ENCODE data around the gene ARHGEF4. TPM values are rescaled to one million over a fixed set of nuclear protein-coding genes. Genes with fewer than 3 reads are reported as not detected.

ARHGEF4 gene
- total RNA-seq, 2 donors from 2014 or later: 2.8 to 6.5 TPM

- Histone ChIP-seq H3K4me1 (ENCODE audit: control insufficient read depth in 1 of 2, low read depth in 2 of 2) (no peaks in the 10 kb centered on the region), H3K4me3 (no peak overlapping the region), H3K9me3 (no peaks in the 10 kb centered on the region), H3K36me3 (no peaks in the 10 kb centered on the region), H3K27me3 (replicated peaks; ENCODE audit: insufficient read depth) (no peaks in the 10 kb centered on the region), H3K27ac (no peak overlapping the region)
- TF ChIP-seq CTCF (IDR thresholded peaks at IDR 0.05): no peak
- no peak for DNase-seq (ENCODE audit: low spot score)
- ATAC-seq (ENCODE audit: insufficient number of reproducible peaks, low FRiP score, low read depth): no peak
These were observed 167.9 kb downstream of the ARHGEF4 start for GRCh38 chr2:131004446-131005209.

GRCh38 chr2:131005216-131005935 lies 168.7 kb downstream of the ARHGEF4 start:
- no peak for TF ChIP-seq CTCF (IDR thresholded peaks at IDR 0.05)
- ATAC-seq (ENCODE audit: insufficient number of reproducible peaks, low FRiP score, low read depth): no peak
- Histone ChIP-seq H3K9me3 (no peaks in the 10 kb centered on the region), H3K27ac (no peak overlapping the region), H3K4me1 (ENCODE audit: control insufficient read depth in 1 of 2, low read depth in 2 of 2) (no peaks in the 10 kb centered on the region), H3K27me3 (replicated peaks; ENCODE audit: insufficient read depth) (no peaks in the 10 kb centered on the region), H3K36me3 (no peaks in the 10 kb centered on the region), H3K4me3 (no peak overlapping the region)
- no peak for DNase-seq (ENCODE audit: low spot score)

- no peak overlapping the region for H3K27ac ChIP-seq
- DNase-seq (ENCODE audit: low spot score) (no peak), ATAC-seq (ENCODE audit: insufficient number of reproducible peaks, low FRiP score, low read depth) (no peak)
- no peak for TF ChIP-seq CTCF (IDR thresholded peaks at IDR 0.05)
- no peaks in the 10 kb centered on the region for H3K36me3 ChIP-seq
- H3K9me3 ChIP-seq: no peaks in the 10 kb centered on the region
- H3K4me1 ChIP-seq (ENCODE audit: control insufficient read depth in 1 of 2, low read depth in 2 of 2): no peaks in the 10 kb centered on the region
- no peaks in the 10 kb centered on the region for H3K27me3 ChIP-seq (replicated peaks; ENCODE audit: insufficient read depth)
- no peak overlapping the region for H3K4me3 ChIP-seq
These were observed 169.8 kb downstream of the ARHGEF4 start for GRCh38 chr2:131006561-131006960.

GRCh38 chr2:131008967-131009366 lies 172.3 kb downstream of the ARHGEF4 start:
- Histone ChIP-seq H3K27ac (no peak overlapping the region), H3K9me3 (no peaks in the 10 kb centered on the region), H3K4me3 (no peak overlapping the region), H3K36me3 (no peaks in the 10 kb centered on the region), H3K27me3 (replicated peaks; ENCODE audit: insufficient read depth) (no peaks in the 10 kb centered on the region), H3K4me1 (ENCODE audit: control insufficient read depth in 1 of 2, low read depth in 2 of 2) (no peaks in the 10 kb centered on the region)
- ATAC-seq (ENCODE audit: insufficient number of reproducible peaks, low FRiP score, low read depth): no peak
- no peak for DNase-seq (ENCODE audit: low spot score)
- TF ChIP-seq CTCF (IDR thresholded peaks at IDR 0.05): no peak

- Histone ChIP-seq H3K4me3 (no peak overlapping the region), H3K27me3 (replicated peaks; ENCODE audit: insufficient read depth) (no peaks in the 10 kb centered on the region), H3K27ac (no peak overlapping the region), H3K9me3 (no peaks in the 10 kb centered on the region), H3K4me1 (ENCODE audit: control insufficient read depth in 1 of 2, low read depth in 2 of 2) (no peaks in the 10 kb centered on the region), H3K36me3 (no peaks in the 10 kb centered on the region)
- no peak for TF ChIP-seq CTCF (IDR thresholded peaks at IDR 0.05)
- no peak for ATAC-seq (ENCODE audit: insufficient number of reproducible peaks, low FRiP score, low read depth)
- no peak for DNase-seq (ENCODE audit: low spot score)
These were observed 173.2 kb downstream of the ARHGEF4 start for GRCh38 chr2:131009713-131010475.

Measured in thoracic aorta (tissue), 2 donors.